A549 (cell line): ENCODE measurements around the gene PLOD2. TPM values are rescaled to one million over a fixed set of nuclear protein-coding genes. Genes with fewer than 3 reads are reported as not detected.

ENCODE experiments used
- ATAC-seq, 2 experiments: fragments of 200-7000 bp in 1 of 2; fragments of >200 bp in 1 of 2; cut with Nextera tagmentation in 1 of 2; cut with Tn5 transposase in 1 of 2; 3 replicates each; pipeline versions ENCODE4 v1.8.0 to v1.9.1; 2018 to 2020; ENCODE audit warnings: mild to moderate bottlenecking in 1 of 2, moderate library complexity in 1 of 2
- CTCF ChIA-PET: fragments of 300-600 bp; sonication (Branson Sonifier 250); formaldehyde crosslinking; extraction: SDS; loops from one replicate; lab custom pipeline; 2021; ENCODE audit warnings: antibody characterized with exemption, inconsistent platforms; lab: Yijun Ruan, JAX
- POLR2A ChIA-PET: fragments of 350-600 bp; formaldehyde crosslinking; extraction: SDS; loops from one replicate; lab custom pipeline; 2021; ENCODE audit warnings: antibody characterized with exemption, inconsistent platforms; lab: Yijun Ruan, JAX
- DNase-seq, 2 experiments: peaks; one replicate each; pipeline versions ENCODE4 v3.0.0 to v3.0.0-alpha.2; 2011 to 2016; ENCODE audit warnings: low read depth in 1 of 2, low spot score in 1 of 2
- FAIRE-seq: peaks from 2 replicates; lab custom pipeline; 2011; peaks lifted over from hg19 to GRCh38; lab: Jason Lieb, UNC
- H3K27ac ChIP-seq, 2 experiments: fragments of >200 bp; sonication (Bioruptor Twin); formaldehyde crosslinking; 3 replicates each; pipeline ENCODE4 v1.5.1; 2016 to 2017
- H3K4me1 ChIP-seq: fragments of >200 bp; sonication (Bioruptor Twin); formaldehyde crosslinking; 3 replicates; pipeline ENCODE4 v1.6.1; 2016
- H3K4me2 ChIP-seq: fragments of >200 bp; sonication (Bioruptor Twin); formaldehyde crosslinking; 3 replicates; pipeline ENCODE4 v1.6.1; 2016
- H3K4me3 ChIP-seq: fragments of >200 bp; sonication (Bioruptor Twin); formaldehyde crosslinking; 3 replicates; pipeline ENCODE4 v1.5.1; 2016
- H3K9me3 ChIP-seq: fragments of >200 bp; sonication (Bioruptor Twin); formaldehyde crosslinking; 3 replicates; pipeline ENCODE4 v1.6.1; 2016
- CBX2 ChIP-seq: fragments of 200-600 bp; sonication (generic); IDR thresholded peaks from 2 replicates; pipeline ENCODE4 v1.6.1; 2016; ENCODE audit warnings: low read depth, mild to moderate bottlenecking, borderline replicate concordance
- CEBPB ChIP-seq, 2 experiments: fragments of >200 bp in 1 of 2; sonication (Bioruptor Twin) in 1 of 2; formaldehyde crosslinking in 1 of 2; IDR thresholded peaks; 2 replicates each; pipeline ENCODE4 v1.6.1; 2012 to 2016
- EP300 ChIP-seq, 2 experiments: fragments of >200 bp; sonication (Bioruptor Twin); formaldehyde crosslinking; IDR thresholded peaks; 2 replicates in 1 of 2; 3 replicates in 1 of 2; pipeline ENCODE4 v1.6.1; 2016 to 2017
- ESRRA ChIP-seq: fragments of 150-350 bp; IDR thresholded peaks from 2 replicates; pipeline ENCODE4 v1.6.1; 2014; ENCODE audit warnings: mild to moderate bottlenecking, low read length, borderline replicate concordance
- FOSL2 ChIP-seq, 2 experiments: fragments of 450-650 bp in 1 of 2; fragments of >200 bp in 1 of 2; sonication (Bioruptor Twin) in 1 of 2; formaldehyde crosslinking; IDR thresholded peaks; 2 replicates each; pipeline versions ENCODE4 v1.5.0 to v1.6.1; 2016 to 2020; ENCODE audit warnings: mild to moderate bottlenecking in 1 of 2, moderate library complexity in 1 of 2
- GATA3 ChIP-seq: IDR thresholded peaks from 2 replicates; pipeline ENCODE4 v1.6.1; 2012; ENCODE audit warnings: borderline replicate concordance
- HDAC2 ChIP-seq: fragments of 200-600 bp; sonication (generic); IDR thresholded peaks from 2 replicates; pipeline ENCODE4 v1.6.1; 2016
- JUNB ChIP-seq: fragments of >200 bp; sonication (Bioruptor Twin); formaldehyde crosslinking; IDR thresholded peaks from 2 replicates; pipeline ENCODE4 v1.6.1; 2016
- KDM5A ChIP-seq: fragments of 200-600 bp; sonication (generic); IDR thresholded peaks from 2 replicates; pipeline ENCODE4 v1.6.1; 2016; ENCODE audit warnings: antibody characterized with exemption, mild to moderate bottlenecking
- MAFK ChIP-seq: fragments of 450-650 bp; IDR thresholded peaks from 2 replicates; pipeline ENCODE4 v1.6.1; 2014; ENCODE audit not compliant: partially characterized antibody
- MYC ChIP-seq: IDR thresholded peaks from 2 replicates; pipeline ENCODE4 v1.6.1; 2012; ENCODE audit warnings: mild to moderate bottlenecking, inconsistent platforms, low read length, improper control_type of control experiment, borderline replicate concordance
- NFE2L2 ChIP-seq: fragments of 150-350 bp; conservative IDR thresholded peaks from 2 replicates; pipeline ENCODE4 v1.6.1; 2014; ENCODE audit warnings: low read length
- NR3C1 ChIP-seq: fragments of >200 bp; sonication (Bioruptor Twin); formaldehyde crosslinking; IDR thresholded peaks from 3 replicates; pipeline ENCODE4 v1.6.1; 2017
- PHF8 ChIP-seq: fragments of 200-600 bp; sonication (generic); IDR thresholded peaks from 2 replicates; pipeline ENCODE4 v1.6.1; 2016; ENCODE audit warnings: low read depth, mild to moderate bottlenecking, antibody characterized with exemption, moderate library complexity, borderline replicate concordance
- RAD21 ChIP-seq, 2 experiments: fragments of >200 bp in 1 of 2; sonication (Bioruptor Twin) in 1 of 2; formaldehyde crosslinking in 1 of 2; IDR thresholded peaks in 1 of 2; conservative IDR thresholded peaks in 1 of 2; 2 replicates in 1 of 2; 3 replicates in 1 of 2; pipeline ENCODE4 v1.6.1; 2012 to 2018; ENCODE audit warnings: inconsistent platforms in 1 of 2
- RFX5 ChIP-seq: fragments of 450-650 bp; IDR thresholded peaks from 2 replicates; pipeline ENCODE4 v1.7.1; 2014; ENCODE audit warnings: antibody characterized with exemption, mild to moderate bottlenecking, moderate library complexity
- RNF2 ChIP-seq: fragments of 200-600 bp; sonication (generic); IDR thresholded peaks from 2 replicates; pipeline ENCODE4 v1.6.1; 2016; ENCODE audit warnings: low read depth, mild to moderate bottlenecking, antibody characterized with exemption, moderate library complexity, borderline replicate concordance
- SREBF2 ChIP-seq: fragments of 450-650 bp; IDR thresholded peaks from 2 replicates; pipeline ENCODE4 v1.6.1; 2014; ENCODE audit warnings: mild to moderate bottlenecking, moderate library complexity
- TFCP2L1 ChIP-seq: fragments of 250-450 bp; sonication (Bioruptor Pico); IDR thresholded peaks from 2 replicates; pipeline ENCODE4 v1.5.0; 2021; ENCODE audit warnings: mild to moderate bottlenecking
- ZC3H11A ChIP-seq: fragments of 450-650 bp; IDR thresholded peaks from 2 replicates; pipeline ENCODE4 v1.6.1; 2014; ENCODE audit warnings: antibody characterized with exemption, mild to moderate bottlenecking
- ZNF302 ChIP-seq: fragments of 250-450 bp; sonication (Bioruptor Pico); IDR thresholded peaks from 2 replicates; pipeline ENCODE4 v1.9.0; 2021; ENCODE audit warnings: inconsistent platforms, mild to moderate bottlenecking, moderate library complexity
- WGBS: methylation state at CpG from one replicate; pipeline ENCODE4 v1.1.6; 2017; ENCODE audit errors: missing lambda C conversion rate; 5-methylcytosine and 5-hydroxymethylcytosine counted together
- polyA plus RNA-seq, 4 experiments: library from polyadenylated mRNA; depleted of rRNA in 3 of 4; stranded (reverse); fragments of >200 nt; fragmentation: RNase III in 1 of 4; extraction: RNeasy Plus Mini Kit Qiagen cat#74134 plus additional on column Dnase treatment in 1 of 4; gene quantifications; 2 replicates in 3 of 4; 3 replicates in 1 of 4; pipeline ENCODE4 v1.2.3, GENCODE V29; 2011 to 2017
- TF ChIP-seq, protein P1 (sequence below): IDR thresholded peaks from 2 replicates; pipeline ENCODE4 v1.6.1; 2012
- TF ChIP-seq, protein P2 (sequence below): fragments of >200 bp; sonication (Bioruptor Twin); formaldehyde crosslinking; IDR thresholded peaks from 3 replicates; pipeline ENCODE4 v1.6.1; 2016
- TF ChIP-seq, protein P3 (sequence below): IDR thresholded peaks from 2 replicates; pipeline ENCODE4 v1.6.1; 2012; ENCODE audit warnings: low read depth, borderline replicate concordance
- TF ChIP-seq, protein P4 (sequence below): fragments of 150-350 bp; IDR thresholded peaks from 2 replicates; pipeline ENCODE4 v1.6.1; 2014; ENCODE audit warnings: low read depth, mild to moderate bottlenecking, low read length
- TF ChIP-seq, protein P5 (sequence below): IDR thresholded peaks from 2 replicates; pipeline ENCODE4 v1.6.1; 2012
- TF ChIP-seq, protein P6 (sequence below): fragments of >200 bp; sonication (Bioruptor Twin); formaldehyde crosslinking; IDR thresholded peaks from 3 replicates; pipeline ENCODE4 v1.5.1; 2016

PLOD2 gene
- polyA plus RNA-seq, 2 of the 4 experiments (the other 2 are of a cell fraction): 159 to 174 TPM

DNA sequence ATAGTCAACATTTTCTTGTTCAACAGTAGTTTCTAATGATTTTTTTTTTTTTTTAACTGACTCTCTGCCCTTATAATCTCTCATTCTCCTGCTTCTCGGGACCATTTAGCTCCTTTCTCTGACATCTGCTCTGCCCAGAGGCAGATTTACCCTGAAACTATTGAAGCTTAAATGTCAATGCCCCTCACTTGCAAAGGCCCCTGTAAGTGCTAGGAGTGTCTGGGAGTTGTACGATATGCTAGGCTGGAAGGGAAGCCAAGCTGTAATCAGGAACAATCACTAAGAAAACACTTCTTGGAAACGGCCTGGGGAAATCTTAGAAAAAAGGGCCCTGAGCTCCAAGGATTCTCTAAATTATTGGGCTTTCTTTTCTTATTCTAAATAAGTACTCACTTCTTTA lies 5.8 kb upstream of the PLOD2 start:
- Histone ChIP-seq H3K27ac (peak overlapping the region; percentile 87 to 97), H3K4me1 (peaks cover 59% of the 10 kb centered on the region), H3K4me2 (peak overlapping the region; percentile 97), H3K9me3 (0 out of 3 replicates have a peak, but pooled peaks cover 3% of the 10 kb centered on the region), H3K4me3 (0 out of 3 replicates have a peak overlapping the region, but pooled peaks have one; percentile 10)
- FAIRE-seq: no peak
- DNase-seq: peak in 1 of 2 experiments; percentile 43
- WGBS: 6% methylated on average over 3 of the region's 3 CpGs
- 0 out of 5 replicates have a peak, but pooled peaks of 1 of the 2 experiments have one; percentile 46 for TF ChIP-seq EP300 (IDR thresholded peaks at IDR 0.05)
- TF ChIP-seq RAD21 (conservative IDR thresholded peaks at IDR 0.05 in 1 of 2, IDR thresholded peaks at IDR 0.05 in 1 of 2): no peak; a peak in 1 of 5 replicates
- TF ChIP-seq SREBF2: no peak
- no peak for TF ChIP-seq MYC
- TF ChIP-seq, protein P1, sequence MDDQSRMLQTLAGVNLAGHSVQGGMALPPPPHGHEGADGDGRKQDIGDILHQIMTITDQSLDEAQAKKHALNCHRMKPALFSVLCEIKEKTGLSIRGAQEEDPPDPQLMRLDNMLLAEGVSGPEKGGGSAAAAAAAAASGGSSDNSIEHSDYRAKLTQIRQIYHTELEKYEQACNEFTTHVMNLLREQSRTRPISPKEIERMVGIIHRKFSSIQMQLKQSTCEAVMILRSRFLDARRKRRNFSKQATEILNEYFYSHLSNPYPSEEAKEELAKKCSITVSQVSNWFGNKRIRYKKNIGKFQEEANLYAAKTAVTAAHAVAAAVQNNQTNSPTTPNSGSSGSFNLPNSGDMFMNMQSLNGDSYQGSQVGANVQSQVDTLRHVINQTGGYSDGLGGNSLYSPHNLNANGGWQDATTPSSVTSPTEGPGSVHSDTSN: no peak
- TF ChIP-seq JUNB: peak; percentile 43; the same call in 1 of the 2 replicates
- ChIA-PET CTCF (interaction anchor here (1.4 to 3.5 kb wide), 6 partner anchors 8 to 102 kb away, joined by 3 to 20 read pairs (median 10); no protein-coding TSS in a partner anchor), POLR2A (interaction anchor here (0.6 to 1.0 kb wide), 5 partner anchors 8 to 101 kb away, joined by 3 to 5 read pairs (median 3); no protein-coding TSS in a partner anchor)
- peak; percentile 3; a peak in 2 of 6 replicates for ATAC-seq

DNA sequence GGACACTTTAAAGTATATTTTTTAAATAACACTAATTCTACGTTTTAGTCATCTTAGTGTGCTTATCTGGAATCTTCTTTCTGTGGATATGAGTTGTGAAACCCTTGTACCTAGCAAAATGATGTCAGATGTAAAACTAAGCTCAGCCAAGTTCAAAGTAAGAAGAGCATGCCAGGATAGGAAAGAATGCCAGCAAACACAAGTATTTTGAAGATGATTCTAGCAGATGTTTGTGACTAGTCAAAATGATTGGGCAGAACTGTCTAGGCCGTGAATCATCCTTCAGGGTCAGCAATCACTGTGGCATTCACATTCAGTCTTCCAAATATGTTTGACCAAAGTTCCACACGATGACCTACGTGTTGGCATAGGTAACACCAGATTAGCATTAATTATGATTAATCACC lies 5.4 kb upstream of the PLOD2 start:
- Histone ChIP-seq H3K27ac (peak overlapping the region; percentile 87 to 97), H3K4me1 (peaks cover 61% of the 10 kb centered on the region), H3K9me3 (0 out of 3 replicates have a peak, but pooled peaks cover 3% of the 10 kb centered on the region), H3K4me2 (peak overlapping the region; percentile 97), H3K4me3 (0 out of 3 replicates have a peak overlapping the region, but pooled peaks have one; percentile 10)
- ChIA-PET CTCF (interaction anchor here (1.4 to 3.5 kb wide), 6 partner anchors 9 to 101 kb away, joined by 3 to 20 read pairs (median 10); no protein-coding TSS in a partner anchor), POLR2A (interaction anchor here (0.6 to 1.0 kb wide), 5 partner anchors 8 to 101 kb away, joined by 3 to 5 read pairs (median 3); no protein-coding TSS in a partner anchor)
- DNase-seq (peak in 1 of 2 experiments; percentile 88), FAIRE-seq (peak; percentile 98), ATAC-seq (peak; percentile 65)
- 1% methylated on average over 4 of the region's 4 CpGs for WGBS
- TF ChIP-seq GATA3: peak; percentile 96
- TF ChIP-seq, protein P2, sequence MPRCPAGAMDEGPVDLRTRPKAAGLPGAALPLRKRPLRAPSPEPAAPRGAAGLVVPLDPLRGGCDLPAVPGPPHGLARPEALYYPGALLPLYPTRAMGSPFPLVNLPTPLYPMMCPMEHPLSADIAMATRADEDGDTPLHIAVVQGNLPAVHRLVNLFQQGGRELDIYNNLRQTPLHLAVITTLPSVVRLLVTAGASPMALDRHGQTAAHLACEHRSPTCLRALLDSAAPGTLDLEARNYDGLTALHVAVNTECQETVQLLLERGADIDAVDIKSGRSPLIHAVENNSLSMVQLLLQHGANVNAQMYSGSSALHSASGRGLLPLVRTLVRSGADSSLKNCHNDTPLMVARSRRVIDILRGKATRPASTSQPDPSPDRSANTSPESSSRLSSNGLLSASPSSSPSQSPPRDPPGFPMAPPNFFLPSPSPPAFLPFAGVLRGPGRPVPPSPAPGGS: 0 out of 3 replicates have a peak, but pooled peaks have one; percentile 65
- TF ChIP-seq FOSL2 (IDR thresholded peaks at IDR 0.05): peak; percentile 85
- TF ChIP-seq FOSL2 (CRISPR knock-in tag; IDR thresholded peaks at IDR 0.05): peak; percentile 89
- peak; percentile 2 to 21; a peak in 1 of 5 replicates for TF ChIP-seq RAD21 (conservative IDR thresholded peaks at IDR 0.05 in 1 of 2, IDR thresholded peaks at IDR 0.05 in 1 of 2)
- no peak for TF ChIP-seq ZNF302 (CRISPR knock-in tag)
- peak; percentile 77 for TF ChIP-seq MAFK
- TF ChIP-seq NFE2L2: peak; percentile 79
- TF ChIP-seq TFCP2L1 (CRISPR knock-in tag): no peak
- no peak for TF ChIP-seq HDAC2
- TF ChIP-seq, protein P3, sequence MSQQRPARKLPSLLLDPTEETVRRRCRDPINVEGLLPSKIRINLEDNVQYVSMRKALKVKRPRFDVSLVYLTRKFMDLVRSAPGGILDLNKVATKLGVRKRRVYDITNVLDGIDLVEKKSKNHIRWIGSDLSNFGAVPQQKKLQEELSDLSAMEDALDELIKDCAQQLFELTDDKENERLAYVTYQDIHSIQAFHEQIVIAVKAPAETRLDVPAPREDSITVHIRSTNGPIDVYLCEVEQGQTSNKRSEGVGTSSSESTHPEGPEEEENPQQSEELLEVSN: 0 out of 2 replicates have a peak, but pooled peaks have one; percentile 49
- TF ChIP-seq KDM5A: no peak
- TF ChIP-seq, protein P4, sequence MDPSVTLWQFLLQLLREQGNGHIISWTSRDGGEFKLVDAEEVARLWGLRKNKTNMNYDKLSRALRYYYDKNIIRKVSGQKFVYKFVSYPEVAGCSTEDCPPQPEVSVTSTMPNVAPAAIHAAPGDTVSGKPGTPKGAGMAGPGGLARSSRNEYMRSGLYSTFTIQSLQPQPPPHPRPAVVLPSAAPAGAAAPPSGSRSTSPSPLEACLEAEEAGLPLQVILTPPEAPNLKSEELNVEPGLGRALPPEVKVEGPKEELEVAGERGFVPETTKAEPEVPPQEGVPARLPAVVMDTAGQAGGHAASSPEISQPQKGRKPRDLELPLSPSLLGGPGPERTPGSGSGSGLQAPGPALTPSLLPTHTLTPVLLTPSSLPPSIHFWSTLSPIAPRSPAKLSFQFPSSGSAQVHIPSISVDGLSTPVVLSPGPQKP: no peak
- no peak for TF ChIP-seq CBX2
- TF ChIP-seq ZC3H11A: no peak
- TF ChIP-seq ESRRA: no peak
- TF ChIP-seq EP300 (IDR thresholded peaks at IDR 0.05): peak; percentile 81 to 92; a peak in 3 of 5 replicates
- TF ChIP-seq, protein P5, sequence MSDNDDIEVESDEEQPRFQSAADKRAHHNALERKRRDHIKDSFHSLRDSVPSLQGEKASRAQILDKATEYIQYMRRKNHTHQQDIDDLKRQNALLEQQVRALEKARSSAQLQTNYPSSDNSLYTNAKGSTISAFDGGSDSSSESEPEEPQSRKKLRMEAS: peak; percentile 90
- TF ChIP-seq JUNB: peak; percentile 95
- TF ChIP-seq, protein P1: no peak
- no peak for TF ChIP-seq RNF2
- peak; percentile 60; the same call in 1 of the 2 replicates for TF ChIP-seq RFX5
- peak; percentile 86 to 95 for TF ChIP-seq CEBPB (IDR thresholded peaks at IDR 0.05)
- TF ChIP-seq PHF8: no peak
- TF ChIP-seq, protein P6, sequence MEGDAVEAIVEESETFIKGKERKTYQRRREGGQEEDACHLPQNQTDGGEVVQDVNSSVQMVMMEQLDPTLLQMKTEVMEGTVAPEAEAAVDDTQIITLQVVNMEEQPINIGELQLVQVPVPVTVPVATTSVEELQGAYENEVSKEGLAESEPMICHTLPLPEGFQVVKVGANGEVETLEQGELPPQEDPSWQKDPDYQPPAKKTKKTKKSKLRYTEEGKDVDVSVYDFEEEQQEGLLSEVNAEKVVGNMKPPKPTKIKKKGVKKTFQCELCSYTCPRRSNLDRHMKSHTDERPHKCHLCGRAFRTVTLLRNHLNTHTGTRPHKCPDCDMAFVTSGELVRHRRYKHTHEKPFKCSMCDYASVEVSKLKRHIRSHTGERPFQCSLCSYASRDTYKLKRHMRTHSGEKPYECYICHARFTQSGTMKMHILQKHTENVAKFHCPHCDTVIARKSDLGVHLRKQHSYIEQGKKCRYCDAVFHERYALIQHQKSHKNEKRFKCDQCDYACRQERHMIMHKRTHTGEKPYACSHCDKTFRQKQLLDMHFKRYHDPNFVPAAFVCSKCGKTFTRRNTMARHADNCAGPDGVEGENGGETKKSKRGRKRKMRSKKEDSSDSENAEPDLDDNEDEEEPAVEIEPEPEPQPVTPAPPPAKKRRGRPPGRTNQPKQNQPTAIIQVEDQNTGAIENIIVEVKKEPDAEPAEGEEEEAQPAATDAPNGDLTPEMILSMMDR: no peak
- TF ChIP-seq NR3C1: no peak
